Progenitor cell of endocrine pancreas (in vitro differentiated cells): ENCODE results near the gene FAM241A. TPM values are rescaled to one million over a fixed set of nuclear protein-coding genes. Genes with fewer than 3 reads are reported as not detected.

Source experiments
- DNase-seq: peaks from one replicate; pipeline ENCODE4 v3.0.0; 2021; ENCODE audit warnings: low spot score; ENCODE audit not compliant: unreplicated experiment
- H3K27ac Mint-ChIP-seq: 2 replicates; pipeline ENCODE4 v1.8.0; 2021; ENCODE audit warnings: mild to moderate bottlenecking, moderate library complexity, mixed read lengths
- H3K27me3 Mint-ChIP-seq: 2 replicates; pipeline ENCODE4 v1.8.0; 2021; ENCODE audit warnings: mixed read lengths
- H3K36me3 Mint-ChIP-seq: 2 replicates; pipeline ENCODE4 v1.8.0; 2022; ENCODE audit warnings: mixed read lengths; ENCODE audit not compliant: insufficient read depth
- H3K4me1 Mint-ChIP-seq: 2 replicates; pipeline ENCODE4 v1.8.0; 2021; ENCODE audit warnings: low read depth, mixed read lengths
- H3K4me3 Mint-ChIP-seq: 2 replicates; pipeline ENCODE4 v1.8.0; 2021; ENCODE audit warnings: low read depth, mild to moderate bottlenecking, moderate library complexity, mixed read lengths
- H3K9me3 Mint-ChIP-seq: 2 replicates; pipeline ENCODE4 v1.8.0; 2021; ENCODE audit warnings: low read depth, mixed read lengths
- total RNA-seq: library from RNA; stranded (reverse); gene quantifications from 2 replicates; pipeline ENCODE4 v1.2.1, GENCODE V29; 2021
- TF ChIP-seq, protein P1 (sequence below): fragments of 200-600 bp; sonication (generic); IDR thresholded peaks from one replicate; pipeline ENCODE4 v1.5.0; 2021; ENCODE audit warnings: antibody characterized with exemption, mild to moderate bottlenecking; ENCODE audit not compliant: unreplicated experiment

FAM241A gene
- total RNA-seq, 1 donor from 2014 or later: 0.22 TPM

DNA sequence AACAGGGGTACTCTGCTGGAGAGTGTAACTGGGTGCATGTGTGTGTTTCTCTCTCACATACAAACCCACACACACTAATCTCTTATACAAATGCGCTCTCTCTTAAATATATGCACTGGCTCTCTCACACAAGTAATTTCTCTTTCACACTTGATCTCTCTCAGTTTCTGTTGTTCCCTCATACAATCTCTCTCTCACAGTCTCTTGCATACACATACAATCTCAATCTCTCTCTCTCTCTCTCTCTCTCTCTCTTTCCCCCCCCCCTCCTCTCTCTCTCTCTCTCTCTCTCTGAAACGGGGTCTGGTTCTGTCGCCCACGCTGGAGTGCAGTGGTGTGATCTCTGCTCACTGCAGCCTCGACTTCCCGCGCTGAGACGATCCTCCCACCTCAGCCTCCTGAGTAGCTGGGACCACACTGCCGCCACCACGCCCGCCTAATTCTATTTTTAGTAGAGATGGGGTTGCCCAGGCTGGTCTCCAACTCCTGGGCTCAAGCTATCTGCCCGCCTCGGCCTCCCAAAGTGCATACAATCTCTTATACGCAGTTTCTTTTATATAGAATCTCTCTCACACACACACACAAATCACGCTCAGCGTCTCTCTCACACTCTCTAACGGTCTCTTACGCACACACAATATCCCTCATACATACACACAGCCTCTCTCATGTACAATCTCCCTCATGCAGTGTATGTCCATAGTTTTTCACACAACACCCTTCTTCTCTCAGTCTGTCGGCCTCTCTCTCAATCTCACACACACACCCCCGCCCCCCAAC is 518 bp upstream of the FAM241A start:
- TF ChIP-seq, protein P1, sequence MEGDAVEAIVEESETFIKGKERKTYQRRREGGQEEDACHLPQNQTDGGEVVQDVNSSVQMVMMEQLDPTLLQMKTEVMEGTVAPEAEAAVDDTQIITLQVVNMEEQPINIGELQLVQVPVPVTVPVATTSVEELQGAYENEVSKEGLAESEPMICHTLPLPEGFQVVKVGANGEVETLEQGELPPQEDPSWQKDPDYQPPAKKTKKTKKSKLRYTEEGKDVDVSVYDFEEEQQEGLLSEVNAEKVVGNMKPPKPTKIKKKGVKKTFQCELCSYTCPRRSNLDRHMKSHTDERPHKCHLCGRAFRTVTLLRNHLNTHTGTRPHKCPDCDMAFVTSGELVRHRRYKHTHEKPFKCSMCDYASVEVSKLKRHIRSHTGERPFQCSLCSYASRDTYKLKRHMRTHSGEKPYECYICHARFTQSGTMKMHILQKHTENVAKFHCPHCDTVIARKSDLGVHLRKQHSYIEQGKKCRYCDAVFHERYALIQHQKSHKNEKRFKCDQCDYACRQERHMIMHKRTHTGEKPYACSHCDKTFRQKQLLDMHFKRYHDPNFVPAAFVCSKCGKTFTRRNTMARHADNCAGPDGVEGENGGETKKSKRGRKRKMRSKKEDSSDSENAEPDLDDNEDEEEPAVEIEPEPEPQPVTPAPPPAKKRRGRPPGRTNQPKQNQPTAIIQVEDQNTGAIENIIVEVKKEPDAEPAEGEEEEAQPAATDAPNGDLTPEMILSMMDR: no peak
- Mint-ChIP-seq H3K27me3 (peaks cover 41% of the 10 kb centered on the region), H3K36me3 (no peaks in the 10 kb centered on the region), H3K4me3 (peak overlapping the region; percentile 63), H3K9me3 (no peaks in the 10 kb centered on the region), H3K4me1 (peaks cover 6% of the 10 kb centered on the region), H3K27ac (no peak overlapping the region)
- no peak for DNase-seq

- Mint-ChIP-seq H3K4me1 (peaks cover 6% of the 10 kb centered on the region), H3K27ac (peak overlapping the region; percentile 4), H3K27me3 (peaks cover 41% of the 10 kb centered on the region), H3K9me3 (no peaks in the 10 kb centered on the region), H3K36me3 (no peaks in the 10 kb centered on the region), H3K4me3 (peak overlapping the region; percentile 88)
- peak; percentile 43 for DNase-seq
- TF ChIP-seq, protein P1: peak; percentile 51
These were observed 692 bp downstream of the FAM241A start for GRCh38 chr4:112145790-112146501.

GRCh38 chr4:112146502-112146813 is 1.2 kb downstream of the FAM241A start:
- no peak overlapping the region for H3K27ac Mint-ChIP-seq
- TF ChIP-seq, protein P1: no peak
- no peak for DNase-seq
- no peaks in the 10 kb centered on the region for H3K9me3 Mint-ChIP-seq
- no peaks in the 10 kb centered on the region for H3K36me3 Mint-ChIP-seq
- H3K27me3 Mint-ChIP-seq: peaks cover 41% of the 10 kb centered on the region
- H3K4me3 Mint-ChIP-seq: peak overlapping the region; percentile 88
- H3K4me1 Mint-ChIP-seq: peaks cover 6% of the 10 kb centered on the region

GRCh38 chr4:112147697-112148096 is 2.4 kb downstream of the FAM241A start:
- peaks cover 41% of the 10 kb centered on the region for H3K27me3 Mint-ChIP-seq
- H3K27ac Mint-ChIP-seq: no peak overlapping the region
- no peak for DNase-seq
- H3K36me3 Mint-ChIP-seq: no peaks in the 10 kb centered on the region
- H3K4me3 Mint-ChIP-seq: no peak overlapping the region
- TF ChIP-seq, protein P1: no peak
- H3K4me1 Mint-ChIP-seq: peaks cover 6% of the 10 kb centered on the region
- H3K9me3 Mint-ChIP-seq: no peaks in the 10 kb centered on the region

DNA sequence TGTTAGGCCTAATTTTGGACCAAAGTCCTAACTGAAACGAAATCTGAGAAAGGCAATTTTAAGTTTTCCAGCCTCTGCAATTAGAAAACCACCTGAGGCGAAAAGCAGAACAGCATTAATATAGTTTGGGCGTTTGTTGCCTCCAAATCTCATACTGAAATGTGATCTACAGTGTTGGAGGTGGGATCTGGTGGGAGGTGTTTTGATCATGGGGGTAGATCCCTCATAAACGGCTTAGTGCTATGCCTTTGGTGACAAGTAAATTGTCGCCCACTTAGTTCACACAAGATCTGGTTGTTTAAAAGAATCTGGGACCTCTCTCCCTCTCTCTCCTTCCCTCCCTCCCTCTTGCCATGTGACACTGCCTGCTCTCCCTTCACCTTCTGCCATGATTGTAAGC is 5.7 kb downstream of the FAM241A start:
- no peaks in the 10 kb centered on the region for H3K9me3 Mint-ChIP-seq
- H3K36me3 Mint-ChIP-seq: no peaks in the 10 kb centered on the region
- H3K4me3 Mint-ChIP-seq: no peak overlapping the region
- H3K4me1 Mint-ChIP-seq: peaks cover 5% of the 10 kb centered on the region
- no peak for DNase-seq
- TF ChIP-seq, protein P1: no peak
- peaks cover 28% of the 10 kb centered on the region for H3K27me3 Mint-ChIP-seq
- H3K27ac Mint-ChIP-seq: no peak overlapping the region
